Prostate gland (tissue), 2 donors: ENCODE data around the gene ADAMTS1.

ENCODE experiments used
- CTCF ChIP-seq, 4 experiments: fragments of 200-600 bp in 2 of 4; fragments of 450-650 bp in 2 of 4; sonication (generic) in 2 of 4; IDR thresholded peaks; 1 replicate in 3 of 4; 2 replicates in 1 of 4; pipeline ENCODE4 v1.5.1; 2016 to 2019; ENCODE audit warnings: antibody characterized with exemption in 4 of 4, mild to moderate bottlenecking in 2 of 4, moderate library complexity in 2 of 4
- POLR2A ChIP-seq: fragments of 450-650 bp; IDR thresholded peaks from one replicate; pipeline ENCODE4 v1.6.1; 2016; ENCODE audit warnings: antibody characterized with exemption, mild to moderate bottlenecking

DNA sequence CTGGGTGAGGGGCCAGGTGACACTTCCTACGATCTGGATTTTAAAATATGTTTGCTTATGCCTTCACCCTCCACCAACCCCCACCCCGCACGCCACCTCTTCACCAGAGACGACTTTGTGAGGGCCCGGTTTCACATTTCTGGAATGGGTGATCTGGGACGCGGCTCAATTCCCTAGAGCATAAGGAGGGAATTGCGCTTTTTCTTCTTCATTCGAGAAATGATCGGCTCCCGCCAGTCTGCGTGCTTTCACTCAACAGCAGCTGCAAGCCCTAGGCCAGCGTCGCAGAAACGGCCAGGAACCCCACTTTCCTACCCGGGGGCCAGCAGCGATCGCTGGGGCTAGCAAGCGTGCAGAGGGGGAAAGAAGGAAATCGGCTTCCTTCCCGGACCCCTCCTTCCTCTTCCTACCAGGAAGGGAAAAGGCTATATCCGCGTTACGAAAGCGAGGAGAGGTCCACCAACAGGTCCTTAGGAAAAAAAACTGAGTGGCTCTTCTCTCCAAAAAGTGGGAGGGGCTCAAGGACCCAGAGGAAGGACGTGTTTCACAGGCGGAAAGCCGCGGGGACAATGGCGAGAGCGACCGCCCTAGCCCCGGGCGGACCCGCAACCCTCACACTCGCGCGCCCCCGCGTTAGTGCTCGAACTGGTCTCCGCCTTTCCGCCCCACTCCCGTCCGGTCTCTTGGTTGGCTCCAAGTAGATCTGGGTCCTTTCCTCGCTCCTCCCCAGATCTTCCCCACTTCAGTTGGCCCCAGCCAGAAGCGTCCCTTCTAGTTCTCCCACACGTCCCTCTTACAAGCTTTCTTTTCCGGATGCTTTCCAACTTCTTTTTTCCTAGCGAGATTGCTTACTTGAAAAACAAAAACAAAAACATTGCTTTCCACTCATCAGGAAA is 1.1 kb upstream of the ADAMTS1 start:
- TF ChIP-seq POLR2A (peak; percentile 54), CTCF (IDR thresholded peaks at IDR 0.05) (no peak)
